Sigmoid colon (tissue), 3 donors: ENCODE results near the gene FICD.

Experiments
- CTCF ChIP-seq, 4 experiments: fragments of 450-650 bp in 3 of 4; fragments of 200-600 bp in 1 of 4; IDR thresholded peaks; one replicate each; pipeline ENCODE4 v1.5.1; 2016 to 2019; ENCODE audit warnings: antibody characterized with exemption in 4 of 4, mild to moderate bottlenecking in 3 of 4, moderate library complexity in 2 of 4
- POLR2A ChIP-seq, 2 donors: fragments of 450-650 bp; IDR thresholded peaks; one replicate each; pipeline ENCODE4 v1.6.1; 2016; ENCODE audit warnings: antibody characterized with exemption in 2 of 2, mild to moderate bottlenecking in 2 of 2, moderate library complexity in 2 of 2

- no peak for TF ChIP-seq POLR2A (IDR thresholded peaks at IDR 0.05)
- TF ChIP-seq CTCF (IDR thresholded peaks at IDR 0.05): no peak
Observed at GRCh38 chr12:108477881-108478259, 37.2 kb upstream of the FICD start.
